Neuronal stem cell (in vitro differentiated cells): ENCODE data around the gene ABLIM1.

ENCODE experiments used
- DNase-seq: peaks from one replicate; pipeline ENCODE4 v3.0.0-alpha.2; 2013; ENCODE audit warnings: low spot score
- H2AFZ ChIP-seq: one replicate; pipeline ENCODE4 v1.6.1; 2013; ENCODE audit warnings: mild to moderate bottlenecking, low read length, inconsistent platforms
- H2AK5ac ChIP-seq: 2 replicates; pipeline ENCODE4 v1.6.1; 2013; ENCODE audit warnings: low read depth, mild to moderate bottlenecking, inconsistent platforms, low read length, moderate library complexity, mixed read lengths
- H2BK120ac ChIP-seq: 2 replicates; pipeline ENCODE4 v1.6.1; 2013; ENCODE audit warnings: low read depth, mild to moderate bottlenecking, inconsistent platforms, low read length, moderate library complexity, mixed read lengths
- H2BK12ac ChIP-seq: one replicate; pipeline ENCODE4 v1.6.1; 2013; ENCODE audit warnings: low read length, inconsistent platforms
- H2BK15ac ChIP-seq: 2 replicates; pipeline ENCODE4 v1.6.1; 2013; ENCODE audit warnings: mild to moderate bottlenecking, low read length, inconsistent platforms, mixed read lengths
- H2BK5ac ChIP-seq: one replicate; pipeline ENCODE4 v1.6.1; 2013; ENCODE audit warnings: inconsistent platforms, mild to moderate bottlenecking, low read length, moderate library complexity
- H3K14ac ChIP-seq: one replicate; pipeline ENCODE4 v1.6.1; 2013; ENCODE audit warnings: low read length, inconsistent platforms
- H3K18ac ChIP-seq: 2 replicates; pipeline ENCODE4 v1.6.1; 2013; ENCODE audit warnings: low read length, inconsistent platforms
- H3K23ac ChIP-seq: 2 replicates; pipeline ENCODE4 v1.6.1; 2013; ENCODE audit warnings: low read depth, mild to moderate bottlenecking, mixed read lengths, low read length, inconsistent platforms; ENCODE audit not compliant: poor library complexity
- H3K27ac ChIP-seq: replicated peaks from 3 replicates; pipeline ENCODE4 v1.5.1; 2013; ENCODE audit warnings: low read length, inconsistent platforms
- H3K27me3 ChIP-seq, 3 experiments: 2 replicates each; pipeline ENCODE4 v1.6.1; 2013; ENCODE audit warnings: low read length in 3 of 3, mild to moderate bottlenecking in 2 of 3, inconsistent platforms in 1 of 3, low read depth in 1 of 3, mixed read lengths in 1 of 3, moderate library complexity in 1 of 3; ENCODE audit not compliant: control insufficient read depth in 3 of 3, insufficient read depth in 3 of 3
- H3K36me3 ChIP-seq, 2 donors: replicated peaks in 1 of 2; 2 replicates each; pipeline ENCODE4 v1.6.1; 2013; ENCODE audit warnings: low read length in 2 of 2; ENCODE audit not compliant: control insufficient read depth in 2 of 2, insufficient read depth in 2 of 2
- H3K4ac ChIP-seq: 2 replicates; pipeline ENCODE4 v1.6.1; 2013; ENCODE audit warnings: inconsistent platforms, mild to moderate bottlenecking, low read length, moderate library complexity
- H3K4me1 ChIP-seq, 2 donors: 1 replicate in 1 of 2; 2 replicates in 1 of 2; pipeline ENCODE4 v1.6.1; 2013; ENCODE audit warnings: low read length in 2 of 2, low read depth in 1 of 2; ENCODE audit not compliant: control insufficient read depth in 2 of 2, insufficient read depth in 1 of 2
- H3K4me2 ChIP-seq: one replicate; pipeline ENCODE4 v1.6.1; 2013; ENCODE audit warnings: mild to moderate bottlenecking, low read length, inconsistent platforms; ENCODE audit not compliant: insufficient read depth, poor library complexity, severe bottlenecking
- H3K4me3 ChIP-seq, 2 donors: 2 replicates each; pipeline ENCODE4 v1.5.1; 2013; ENCODE audit warnings: low read length in 2 of 2, mild to moderate bottlenecking in 2 of 2, inconsistent platforms in 1 of 2, moderate library complexity in 1 of 2
- H3K79me1 ChIP-seq: one replicate; pipeline ENCODE4 v1.6.1; 2013; ENCODE audit warnings: low read depth, mild to moderate bottlenecking, inconsistent platforms, low read length, moderate library complexity
- H3K9ac ChIP-seq: one replicate; pipeline ENCODE4 v1.6.1; 2013; ENCODE audit warnings: mild to moderate bottlenecking, low read depth, low read length, inconsistent platforms; ENCODE audit not compliant: poor library complexity
- H3K9me3 ChIP-seq, 2 donors: replicated peaks in 1 of 2; 2 replicates each; pipeline versions ENCODE3 to v1.6.1; 2013; ENCODE audit warnings: low read length in 2 of 2, mild to moderate bottlenecking in 2 of 2, inconsistent platforms in 1 of 2, low read depth in 1 of 2, mixed read lengths in 1 of 2, moderate library complexity in 1 of 2; ENCODE audit not compliant: control insufficient read depth in 2 of 2, insufficient read depth in 1 of 2
- H4K8ac ChIP-seq: one replicate; pipeline ENCODE4 v1.6.1; 2013; ENCODE audit warnings: low read depth, mild to moderate bottlenecking, inconsistent platforms, low read length, moderate library complexity
- H4K91ac ChIP-seq: one replicate; pipeline ENCODE4 v1.6.1; 2013; ENCODE audit warnings: low read length, low read depth, mild to moderate bottlenecking, inconsistent platforms; ENCODE audit not compliant: poor library complexity
- WGBS, 2 donors: extraction: QIAGEN DNeasy Blood & Tissue Kit; methylation state at CpG; one replicate each; pipeline ENCODE4 v1.1.7; 2013; ENCODE audit warnings: missing lambda C conversion rate in 2 of 2, mixed read lengths in 1 of 2; ENCODE audit not compliant: insufficient read length in 2 of 2, insufficient replicate concordance in 1 of 2; ENCODE audit errors: extremely low coverage in 2 of 2; 5-methylcytosine and 5-hydroxymethylcytosine counted together

Gene ABLIM1

GRCh38 chr10:114665873-114666272 lies 7.8 kb upstream of the ABLIM1 start:
- no peak overlapping the region for H3K27ac ChIP-seq
- no peak overlapping the region for H3K9ac ChIP-seq
- H2AFZ ChIP-seq, result no peak overlapping the region
- no peak overlapping the region for H3K4me2 ChIP-seq
- H2BK120ac ChIP-seq, result no peak overlapping the region
- H3K36me3 ChIP-seq, result no peaks in the 10 kb centered on the region
- no CpG with 5 or more reads among the region's 1 CpG for WGBS, 2 donors
- H3K18ac ChIP-seq, result no peak overlapping the region
- H3K27me3 ChIP-seq, result peaks cover 0 to 19% (median 0%) of the 10 kb centered on the region in 3 experiments
- no peaks in the 10 kb centered on the region for H3K79me1 ChIP-seq
- no peak overlapping the region for H2BK15ac ChIP-seq
- H3K4me1 ChIP-seq, result peaks cover 0 to 14% of the 10 kb centered on the region in 2 donors
- H3K4ac ChIP-seq, result no peak overlapping the region
- no peak overlapping the region for H2BK12ac ChIP-seq
- no peak overlapping the region for H2AK5ac ChIP-seq
- no peak overlapping the region for H4K91ac ChIP-seq
- no peak overlapping the region for H2BK5ac ChIP-seq
- DNase-seq, result no peak
- H3K23ac ChIP-seq, result no peak overlapping the region
- no peak overlapping the region for H3K14ac ChIP-seq
- H3K4me3 ChIP-seq, result no peak overlapping the region
- H3K9me3 ChIP-seq, result peaks cover 2 to 3% of the 10 kb centered on the region in 2 donors
- H4K8ac ChIP-seq, result no peak overlapping the region

- Histone ChIP-seq H3K9me3 (peaks cover 2 to 3% of the 10 kb centered on the region in 2 donors), H3K4me3 (no peak overlapping the region), H2AFZ (no peak overlapping the region), H2BK15ac (no peak overlapping the region), H3K36me3 (no peaks in the 10 kb centered on the region), H3K23ac (no peak overlapping the region), H3K4me2 (no peak overlapping the region), H2BK12ac (no peak overlapping the region), H3K18ac (no peak overlapping the region), H3K79me1 (no peaks in the 10 kb centered on the region), H2AK5ac (no peak overlapping the region), H3K9ac (no peak overlapping the region), H3K4ac (no peak overlapping the region), H4K91ac (no peak overlapping the region), H3K27me3 (peaks cover 0 to 19% (median 0%) of the 10 kb centered on the region in 3 experiments), H3K4me1 (peaks cover 0 to 14% of the 10 kb centered on the region in 2 donors), H3K14ac (no peak overlapping the region), H2BK120ac (no peak overlapping the region), H2BK5ac (no peak overlapping the region), H4K8ac (no peak overlapping the region), H3K27ac (no peak overlapping the region)
- no peak for DNase-seq
- WGBS, 2 donors, result no CpG with 5 or more reads among the region's 2 CpGs
These were observed 7.3 kb upstream of the ABLIM1 start for GRCh38 chr10:114665406-114665805.

- Histone ChIP-seq H2BK120ac (no peak overlapping the region), H3K27ac (no peak overlapping the region), H3K14ac (no peak overlapping the region), H3K9me3 (peaks cover 2 to 3% of the 10 kb centered on the region in 2 donors), H3K9ac (no peak overlapping the region), H3K4me2 (no peak overlapping the region), H3K4ac (no peak overlapping the region), H2BK15ac (no peak overlapping the region), H3K79me1 (no peaks in the 10 kb centered on the region), H3K4me3 (no peak overlapping the region), H3K36me3 (no peaks in the 10 kb centered on the region), H2AFZ (no peak overlapping the region), H3K4me1 (peaks cover 0 to 14% of the 10 kb centered on the region in 2 donors), H3K18ac (no peak overlapping the region), H3K23ac (no peak overlapping the region), H2BK5ac (no peak overlapping the region), H4K8ac (no peak overlapping the region), H3K27me3 (peaks cover 0 to 19% (median 0%) of the 10 kb centered on the region in 3 experiments), H2BK12ac (no peak overlapping the region), H4K91ac (no peak overlapping the region), H2AK5ac (no peak overlapping the region)
- WGBS, 2 donors, result no CpG with 5 or more reads among the region's 4 CpGs
- DNase-seq, result no peak
These were observed 6.1 kb upstream of the ABLIM1 start for GRCh38 chr10:114664127-114664526.

GRCh38 chr10:114663626-114664025 lies 5.6 kb upstream of the ABLIM1 start:
- Histone ChIP-seq H3K4me2 (no peak overlapping the region), H2BK5ac (no peak overlapping the region), H3K9me3 (peaks cover 2 to 3% of the 10 kb centered on the region in 2 donors), H3K27ac (no peak overlapping the region), H3K18ac (no peak overlapping the region), H2BK15ac (no peak overlapping the region), H2AK5ac (no peak overlapping the region), H3K36me3 (no peaks in the 10 kb centered on the region), H2AFZ (no peak overlapping the region), H3K4ac (no peak overlapping the region), H4K8ac (no peak overlapping the region), H3K4me3 (no peak overlapping the region), H2BK12ac (no peak overlapping the region), H3K79me1 (no peaks in the 10 kb centered on the region), H3K23ac (no peak overlapping the region), H3K4me1 (peaks cover 0 to 14% of the 10 kb centered on the region in 2 donors), H3K14ac (no peak overlapping the region), H3K9ac (no peak overlapping the region), H2BK120ac (no peak overlapping the region), H4K91ac (no peak overlapping the region), H3K27me3 (peaks cover 0 to 19% (median 0%) of the 10 kb centered on the region in 3 experiments)
- no CpG with 5 or more reads among the region's 8 CpGs for whole genome bisulfite sequencing, 2 donors
- DNase-seq, result no peak
